Femur (tissue), 1 donor: ENCODE data around the gene SARNP.
"Not testable (repeated sequence)": the region's sequence is repeated elsewhere in the genome, so short reads cannot be mapped to it uniquely, and the experiment has no call there.

ENCODE experiments used
- DNase-seq: peaks from one replicate; pipeline ENCODE4 v3.0.0-alpha.2; 2017

The SARNP gene

DNA sequence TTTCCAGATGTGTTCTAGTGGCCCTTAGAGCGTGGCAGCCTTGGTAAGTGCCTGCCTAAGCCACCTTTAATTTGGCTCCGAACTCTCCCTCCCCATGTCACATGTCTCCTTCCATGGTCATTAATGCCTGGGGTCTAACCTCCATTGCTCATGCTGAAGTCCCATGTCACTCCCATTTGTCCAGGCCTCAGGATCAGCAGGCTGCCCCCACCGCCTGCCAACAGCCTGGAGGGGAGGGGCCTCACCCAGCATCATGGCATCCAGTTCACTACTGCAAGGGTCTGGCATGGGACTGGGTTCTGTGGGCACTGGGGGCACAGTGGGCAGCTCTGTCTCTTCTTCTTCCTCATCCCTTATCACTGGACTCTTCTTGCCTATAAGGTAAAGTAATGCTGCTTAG lies 20.8 kb upstream of the SARNP start:
- DNase-seq = no peak

DNA sequence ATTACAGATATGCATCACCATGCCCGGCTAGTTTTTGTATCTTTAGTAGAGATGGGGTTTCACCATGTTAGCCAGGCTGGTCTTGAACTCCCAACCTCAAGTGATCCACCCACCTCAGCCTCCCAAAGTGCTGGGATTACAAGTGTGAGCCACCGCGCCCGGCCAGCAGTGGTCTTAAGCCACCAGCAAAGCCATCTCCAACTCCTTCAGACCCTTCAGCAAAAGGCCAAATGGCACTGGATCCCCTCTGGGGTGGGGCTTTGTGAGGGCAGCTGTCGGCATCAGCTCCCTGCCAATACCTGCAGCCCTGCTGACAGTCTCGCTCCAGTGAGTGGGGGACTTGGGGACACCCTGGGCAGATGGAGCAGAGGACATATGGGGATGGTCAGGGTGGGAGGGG lies 16.9 kb upstream of the SARNP start:
- not testable (repeated sequence) for DNase-seq

DNA sequence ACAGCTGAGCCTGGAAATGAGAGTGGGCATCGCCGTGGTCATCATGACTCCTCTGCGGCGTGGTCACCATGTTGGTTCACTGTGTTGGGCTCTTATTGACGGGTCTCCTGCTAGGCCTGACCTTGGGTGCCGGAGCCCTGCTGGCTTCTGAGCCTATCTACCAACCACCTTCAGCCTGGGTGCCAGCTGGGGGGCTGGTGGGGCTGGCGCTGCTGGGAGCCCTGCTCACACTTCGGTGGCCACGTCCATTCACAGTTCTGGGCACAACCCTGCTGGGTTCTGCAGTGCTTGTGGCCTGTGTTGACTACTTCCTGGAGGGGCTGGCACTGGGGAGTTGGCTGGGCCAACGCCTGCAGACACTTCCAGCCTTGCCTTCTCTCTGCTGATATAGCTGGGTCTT lies 15.5 kb upstream of the SARNP start:
- no peak for DNase-seq

DNA sequence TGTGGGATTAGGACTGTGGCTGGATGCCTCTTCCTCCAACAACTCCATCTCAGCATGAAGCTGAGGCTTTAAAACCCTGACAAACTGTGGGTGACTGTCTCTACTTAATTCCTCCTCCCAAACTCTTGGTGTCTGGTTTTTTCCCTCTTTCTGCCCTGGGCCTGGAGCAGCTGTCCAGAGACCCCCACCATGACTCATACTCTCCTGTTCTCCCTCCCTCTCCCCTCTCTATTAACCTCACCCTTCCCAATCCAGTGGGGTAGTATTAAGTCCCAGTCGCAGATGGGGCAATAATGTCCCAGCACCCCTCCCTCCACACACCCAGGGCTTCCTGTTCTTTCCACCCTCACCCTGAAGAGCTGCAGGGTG lies 13.9 kb upstream of the SARNP start:
- peak; percentile 46 for DNase-seq

DNA sequence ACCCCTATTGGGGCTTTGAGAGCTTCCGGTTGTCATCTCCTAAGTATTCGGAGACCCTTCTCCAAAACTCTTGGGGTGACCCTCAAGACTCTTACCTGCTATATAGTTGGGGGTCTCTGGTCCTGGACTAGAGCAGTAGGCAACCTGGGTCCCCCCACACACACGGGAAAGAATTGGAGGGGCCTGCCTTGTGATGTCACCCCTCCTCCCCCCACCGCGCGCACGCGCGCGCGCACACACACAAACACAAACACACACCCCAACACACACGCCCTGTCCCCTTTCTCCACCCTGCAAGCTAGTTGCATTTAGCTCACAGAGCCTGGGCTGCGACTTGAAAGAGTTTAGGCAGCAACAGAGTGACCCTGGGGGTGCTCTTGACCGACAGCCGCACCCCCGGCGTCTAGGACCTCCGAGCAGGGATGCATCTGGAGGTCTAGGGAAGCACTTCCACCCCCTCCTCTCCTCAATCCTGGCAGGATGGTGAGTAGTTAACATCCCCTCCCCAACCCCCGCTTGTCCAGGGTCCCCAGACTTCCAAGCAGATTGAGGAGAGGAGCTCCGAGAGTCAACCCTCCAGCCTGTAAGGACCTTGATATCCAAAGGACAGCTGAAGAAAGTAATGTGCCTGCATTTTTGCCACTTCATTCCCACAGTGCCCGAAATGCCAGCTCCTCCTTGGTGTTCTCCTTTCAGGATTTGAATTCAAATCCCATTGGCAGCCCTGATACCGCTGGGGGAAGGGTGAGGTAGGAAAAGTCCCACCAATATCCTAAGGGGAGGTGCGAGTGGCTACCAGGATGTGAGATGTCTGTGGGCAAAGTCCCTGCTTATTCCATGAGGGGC lies 13.3 kb upstream of the SARNP start:
- DNase-seq = peak; percentile 92

DNA sequence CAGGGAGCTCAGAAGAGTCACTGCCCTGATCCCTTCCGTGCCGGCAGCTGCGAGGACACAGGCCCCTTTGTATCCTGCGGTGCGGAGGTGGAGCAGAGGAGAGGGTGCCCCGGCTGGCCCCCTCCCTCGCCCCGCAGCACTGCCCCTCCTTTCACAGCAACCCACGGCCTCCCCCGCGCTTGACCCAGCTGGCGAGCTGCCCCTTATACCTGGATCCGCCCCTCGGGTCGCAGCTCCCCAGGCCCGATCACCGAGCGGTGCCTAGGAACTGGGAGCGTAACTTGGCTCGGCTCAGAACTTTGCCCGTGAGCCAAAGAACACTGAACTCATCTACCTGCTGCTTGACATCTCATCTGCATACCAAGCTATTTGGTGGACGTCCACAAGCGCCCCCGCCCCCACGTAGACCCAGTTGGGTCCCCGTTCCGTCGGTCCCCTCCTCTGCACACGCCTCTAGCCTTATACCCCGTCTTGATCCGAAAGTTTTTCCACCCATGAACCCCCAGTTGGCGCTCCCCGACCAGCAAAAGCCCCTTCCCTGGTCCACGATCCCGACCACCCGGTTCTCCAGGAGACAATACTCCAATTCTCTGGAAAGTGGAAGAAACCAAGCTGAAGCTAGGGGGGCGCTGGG lies 12.6 kb upstream of the SARNP start:
- DNase-seq = peak; percentile 81

DNA sequence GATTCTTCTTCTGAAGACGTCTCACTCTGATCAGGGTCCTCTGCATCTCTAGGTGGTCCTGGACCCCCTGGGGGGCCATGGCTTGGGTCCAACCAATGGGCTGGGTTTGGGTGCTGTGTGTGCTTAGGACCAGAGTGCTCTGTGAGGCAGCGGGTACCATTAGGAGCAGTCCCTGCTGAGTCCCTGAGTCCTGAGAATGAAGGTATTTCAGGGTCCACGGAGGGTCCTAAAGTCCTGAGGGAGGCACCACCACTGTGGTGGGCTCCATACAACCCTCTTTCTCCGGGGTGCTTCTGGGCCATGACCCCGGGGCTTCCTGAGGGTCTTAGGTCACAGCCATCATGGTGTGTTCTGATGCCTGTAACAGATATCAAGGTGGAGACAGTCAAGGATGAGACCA lies 10.8 kb upstream of the SARNP start:
- DNase-seq = no peak

DNA sequence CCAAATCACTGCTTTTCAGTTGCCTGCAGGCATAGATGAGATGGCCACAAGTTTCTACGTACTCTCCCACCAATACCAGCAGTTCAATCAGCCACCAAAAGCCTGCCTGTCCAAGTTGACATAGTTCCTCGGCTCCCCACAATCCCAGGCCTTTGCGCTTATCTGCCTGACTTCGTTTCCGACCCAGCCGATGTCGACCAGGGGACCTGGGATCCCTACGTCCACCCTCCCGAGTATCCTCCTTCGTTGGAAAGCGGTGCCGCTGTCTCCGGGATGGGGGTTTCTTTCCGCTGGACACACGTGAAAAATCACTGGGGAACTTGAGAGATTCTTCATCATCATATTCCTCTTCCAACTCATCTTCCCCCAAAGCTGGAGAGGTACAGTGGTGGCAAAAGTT lies 10.3 kb upstream of the SARNP start:
- no peak for DNase-seq

DNA sequence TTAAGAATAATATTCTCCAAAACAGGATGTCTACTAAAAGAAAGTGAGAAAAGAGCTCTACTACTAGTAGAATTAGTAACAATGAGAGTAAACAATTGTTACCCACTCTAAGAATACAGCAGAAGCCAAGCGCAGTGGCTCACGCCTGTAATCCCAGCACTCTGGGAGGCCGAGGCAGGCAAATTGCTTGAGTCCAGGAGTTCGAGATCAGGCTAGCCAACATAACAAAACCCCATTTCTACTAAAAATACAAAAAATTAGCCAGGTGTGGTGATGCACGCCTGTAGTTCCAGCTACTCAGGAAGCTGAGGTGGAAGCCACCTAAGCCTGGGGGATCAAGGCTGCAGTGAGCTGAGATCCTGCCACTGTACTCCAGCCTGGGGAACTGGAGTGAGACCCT lies 7.2 kb upstream of the SARNP start:
- no peak for DNase-seq

DNA sequence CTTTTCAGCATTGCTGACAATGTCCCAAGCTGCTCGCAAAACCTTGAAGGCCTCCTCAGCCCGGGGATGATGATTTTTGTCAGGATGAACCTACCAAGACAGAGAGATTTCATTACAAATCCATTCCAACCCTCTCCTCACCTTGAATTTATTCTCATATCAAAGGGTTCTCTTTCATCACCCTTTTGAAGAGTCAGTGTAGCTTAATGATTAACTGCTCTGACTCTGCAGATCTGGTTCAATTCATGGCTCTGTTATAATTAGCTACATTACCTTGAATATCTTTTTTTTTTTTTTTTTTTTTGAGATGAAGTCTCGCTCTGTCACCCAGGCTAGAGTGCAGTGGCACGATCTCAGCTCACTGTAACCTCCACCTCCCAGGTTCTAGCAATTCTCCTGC lies 5.9 kb upstream of the SARNP start:
- no peak for DNase-seq

DNA sequence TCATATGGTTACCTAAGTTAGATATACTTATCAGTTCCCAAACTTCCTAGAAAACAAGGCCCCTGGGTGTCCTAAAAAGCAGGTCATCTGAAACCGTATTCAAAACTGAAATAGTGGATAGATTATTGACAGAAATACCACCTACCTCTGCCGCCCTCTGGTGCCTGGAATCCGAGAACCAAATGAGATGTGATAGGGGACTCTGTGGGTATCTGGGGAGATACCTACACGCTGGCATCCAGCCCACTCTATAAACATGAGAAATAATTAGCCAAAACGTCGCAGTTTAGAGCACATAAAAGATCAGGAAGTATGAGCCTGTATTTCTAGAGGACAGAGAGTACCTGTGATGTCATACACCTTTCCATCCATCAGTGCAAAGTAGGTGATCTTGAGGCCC lies 4.7 kb upstream of the SARNP start:
- no peak for DNase-seq

DNA sequence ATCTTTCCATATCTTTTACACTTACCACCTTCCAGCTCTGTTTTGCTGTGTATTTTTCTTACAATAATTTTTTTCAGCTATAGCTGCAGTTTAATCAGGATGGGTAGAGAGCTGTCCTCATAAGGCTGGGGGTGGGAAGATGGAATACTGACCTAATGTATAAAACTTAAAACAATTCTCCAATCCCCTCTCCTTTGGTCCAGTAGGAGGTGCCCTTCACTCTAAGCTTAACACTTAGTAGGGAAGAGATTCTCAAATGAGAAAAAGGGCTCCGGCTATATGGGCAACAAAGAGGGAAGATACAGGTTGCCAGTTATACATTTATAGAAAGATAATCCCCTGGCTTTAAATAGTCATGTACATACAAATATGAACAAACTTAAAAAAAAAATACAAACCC lies 3.2 kb upstream of the SARNP start:
- no peak for DNase-seq

DNA sequence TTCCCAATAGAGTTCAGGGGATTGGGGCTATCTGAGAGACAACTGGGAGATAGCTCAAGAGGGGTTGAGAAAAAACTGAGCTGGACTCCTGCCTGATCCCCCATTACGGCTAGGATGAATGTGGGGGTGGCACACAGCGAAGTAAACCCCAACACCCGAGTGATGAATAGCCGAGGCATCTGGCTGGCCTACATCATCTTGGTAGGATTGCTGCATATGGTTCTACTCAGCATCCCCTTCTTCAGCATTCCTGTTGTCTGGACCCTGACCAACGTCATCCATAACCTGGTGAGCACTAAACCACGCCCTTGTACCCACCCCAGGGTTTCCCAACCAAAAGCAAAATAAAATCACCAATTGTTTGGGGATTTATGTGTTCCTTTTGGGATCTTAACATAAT lies 1.4 kb upstream of the SARNP start:
- no peak for DNase-seq

DNA sequence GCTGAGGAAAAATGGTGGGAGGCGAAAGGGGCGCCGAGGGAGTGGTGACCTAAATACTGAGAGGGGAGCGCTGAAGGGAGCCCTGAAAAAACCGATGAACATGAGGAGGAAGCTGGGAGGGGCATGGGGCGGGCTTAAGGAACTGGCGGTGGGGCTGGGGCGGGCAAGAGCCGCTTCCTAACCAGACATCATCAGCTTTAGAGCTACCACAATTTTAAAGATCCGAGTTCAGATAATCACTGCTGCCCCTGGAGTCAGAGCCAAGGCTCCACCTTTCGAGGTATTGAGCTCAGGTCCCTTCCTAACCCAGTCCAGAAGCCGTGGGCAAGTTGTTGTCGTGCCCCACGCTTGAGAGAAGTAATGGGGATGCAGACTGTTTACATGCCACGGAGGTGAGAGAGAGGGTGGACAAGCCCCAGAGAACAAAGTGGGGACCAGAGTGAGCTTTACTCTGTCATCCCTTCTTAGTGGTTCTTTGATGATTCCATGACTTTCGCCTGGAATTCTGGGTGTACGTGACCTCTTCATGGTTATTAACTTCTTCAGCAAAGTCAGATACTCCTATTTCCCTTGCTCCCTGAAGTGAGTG lies 710 bp upstream of the SARNP start:
- DNase-seq = no peak

DNA sequence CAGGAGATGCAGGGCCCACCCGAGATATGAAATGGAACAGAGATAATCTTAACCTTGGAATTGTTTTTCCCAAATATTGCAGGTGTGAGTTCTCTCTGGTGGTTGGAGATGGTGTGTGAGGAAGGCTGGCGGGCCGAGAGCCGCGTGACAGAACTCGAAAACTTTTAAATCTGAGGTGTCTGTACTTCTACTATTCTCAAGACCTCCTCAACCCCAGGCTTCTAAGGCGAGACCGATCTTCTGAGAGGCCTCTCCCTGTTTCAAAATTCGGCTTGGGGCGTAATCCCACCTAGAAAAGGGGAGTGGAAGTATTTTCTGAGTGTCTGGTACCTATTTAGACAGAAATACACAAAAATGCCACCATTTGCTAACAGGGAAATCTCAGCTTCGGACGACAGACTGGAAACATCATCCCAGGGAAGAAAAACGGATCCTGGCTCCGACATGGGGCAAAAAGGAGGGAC lies 611 bp downstream of the SARNP start:
- DNase-seq = no peak

DNA sequence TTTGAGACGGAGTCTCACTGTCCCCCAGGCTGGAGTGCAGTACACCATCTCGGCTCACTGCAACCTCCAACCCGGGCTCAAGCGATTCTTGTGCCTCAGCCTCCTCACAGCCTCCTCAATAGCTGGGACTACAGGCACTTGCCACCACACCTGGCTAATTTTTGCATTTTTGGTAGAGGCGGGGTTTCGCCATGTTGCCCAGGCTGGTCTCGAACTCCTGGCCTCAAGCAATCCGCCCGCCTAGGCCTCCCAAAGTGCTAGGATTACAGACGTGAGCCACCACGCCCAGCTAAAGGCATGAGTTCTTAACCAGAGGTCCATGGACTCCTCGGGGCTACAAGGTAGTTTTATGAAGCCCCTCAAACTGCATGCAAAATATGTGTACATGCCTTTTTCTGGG lies 2.1 kb downstream of the SARNP start:
- DNase-seq = no peak

DNA sequence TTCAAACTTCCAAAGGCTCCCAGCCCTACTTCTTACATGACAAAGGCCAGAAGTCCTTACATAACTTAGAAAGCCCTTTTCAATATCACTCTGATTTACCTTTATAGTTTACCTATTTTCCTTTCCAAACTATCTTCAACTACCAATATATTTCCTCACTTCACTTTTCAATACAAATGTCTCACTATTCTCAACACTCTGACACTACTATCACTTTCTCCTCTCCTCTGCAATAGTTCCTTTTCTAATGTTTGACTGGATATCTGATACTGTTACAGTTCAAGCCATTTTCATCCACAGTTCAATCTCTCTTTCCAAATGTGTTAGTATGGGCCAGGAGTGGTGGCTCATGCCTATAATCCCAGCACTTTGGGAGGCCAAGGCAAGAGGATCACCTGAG lies 3.3 kb downstream of the SARNP start:
- no peak for DNase-seq

DNA sequence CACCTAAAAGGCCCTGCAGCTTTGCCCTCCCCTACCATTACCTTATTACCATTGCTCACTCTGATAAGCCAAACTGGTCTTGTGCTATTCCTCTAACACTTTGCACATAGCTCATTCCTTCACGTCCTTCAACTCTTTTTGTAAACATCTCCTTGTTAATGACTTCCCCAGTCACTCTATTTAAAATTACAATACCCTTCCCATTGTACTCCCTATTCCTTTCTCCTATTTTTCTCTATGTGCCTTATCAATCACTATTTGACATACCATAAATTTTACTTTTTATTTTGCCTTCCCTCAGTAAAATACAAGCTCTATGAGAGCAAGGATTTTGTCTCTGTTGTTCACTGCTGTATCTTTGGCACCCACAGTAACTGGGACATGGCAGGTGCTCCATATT lies 5.4 kb downstream of the SARNP start:
- no peak for DNase-seq

DNA sequence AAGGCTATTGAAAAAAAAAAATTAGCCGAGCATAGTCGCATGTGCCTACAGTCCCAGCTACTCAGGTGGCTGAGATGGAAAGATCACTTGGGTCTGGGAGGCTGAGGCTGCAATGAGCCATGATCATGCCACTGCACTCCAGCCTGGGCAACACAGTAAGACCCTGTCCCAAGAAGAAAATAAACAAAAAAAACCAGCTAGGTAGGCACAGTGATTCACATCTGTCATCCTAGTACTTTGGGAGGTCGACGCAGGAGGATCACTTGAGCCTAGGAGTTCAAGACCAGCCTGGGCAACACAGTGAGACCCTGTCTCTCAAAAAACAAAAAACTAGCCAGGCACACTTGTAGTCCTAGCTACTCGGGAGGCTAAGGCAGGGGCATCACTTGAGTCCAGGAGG lies 8.2 kb downstream of the SARNP start:
- no peak for DNase-seq

DNA sequence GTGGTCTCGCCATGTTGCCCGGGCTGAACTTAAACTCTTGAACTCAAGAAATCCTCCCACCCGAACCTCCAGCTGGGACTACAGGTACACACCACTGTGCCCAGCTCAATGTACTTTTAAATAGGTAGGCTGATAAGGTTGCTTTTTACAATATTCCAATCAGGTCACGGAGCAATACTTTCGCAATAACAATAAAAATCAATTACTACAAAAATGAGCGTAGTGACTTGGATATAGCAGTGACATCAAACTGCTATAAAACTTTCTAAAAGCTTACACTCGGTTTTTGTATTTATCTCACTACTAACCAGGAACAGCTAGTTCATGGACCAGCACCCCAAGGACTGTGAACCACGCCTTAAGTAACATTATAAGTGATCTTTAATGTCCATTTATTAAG lies 10.5 kb downstream of the SARNP start:
- no peak for DNase-seq

DNA sequence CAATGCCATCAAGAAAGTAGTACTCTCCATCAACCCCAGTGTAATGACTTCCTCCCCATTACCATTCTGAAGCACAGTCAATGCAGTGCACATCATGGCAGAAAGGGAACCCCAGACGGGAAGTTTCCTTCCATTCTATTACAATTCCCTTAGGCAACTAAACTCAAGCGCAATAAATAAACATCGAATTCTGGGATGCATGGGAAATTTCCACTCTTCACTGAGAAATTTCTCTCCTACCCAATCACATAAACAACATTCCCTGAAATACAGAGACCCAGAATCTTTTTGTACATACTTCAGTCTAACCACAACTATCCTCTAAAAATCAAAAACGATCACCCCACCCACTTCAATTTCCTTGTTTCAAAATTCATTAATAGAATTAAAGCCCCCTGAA lies 20.0 kb downstream of the SARNP start:
- no peak for DNase-seq

DNA sequence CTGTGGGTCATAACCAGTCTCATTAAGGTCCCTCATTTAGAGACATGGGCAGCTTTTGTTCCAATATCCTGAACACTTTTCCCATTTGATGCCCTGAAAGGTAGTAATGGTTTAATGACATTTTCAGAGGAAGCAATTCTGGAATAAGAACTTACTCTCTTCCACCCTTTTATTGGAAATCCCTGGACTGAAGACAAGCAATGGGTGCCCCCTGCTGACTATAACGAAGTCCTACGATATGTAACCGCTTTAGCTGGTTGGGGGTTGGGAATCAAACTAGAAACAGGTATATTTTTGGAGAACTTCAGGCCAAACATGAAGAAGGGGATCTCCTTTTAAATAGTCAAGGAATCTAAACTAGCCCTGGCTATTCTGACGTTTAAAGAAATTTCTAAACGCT lies 20.5 kb downstream of the SARNP start:
- peak; percentile 31 for DNase-seq

DNA sequence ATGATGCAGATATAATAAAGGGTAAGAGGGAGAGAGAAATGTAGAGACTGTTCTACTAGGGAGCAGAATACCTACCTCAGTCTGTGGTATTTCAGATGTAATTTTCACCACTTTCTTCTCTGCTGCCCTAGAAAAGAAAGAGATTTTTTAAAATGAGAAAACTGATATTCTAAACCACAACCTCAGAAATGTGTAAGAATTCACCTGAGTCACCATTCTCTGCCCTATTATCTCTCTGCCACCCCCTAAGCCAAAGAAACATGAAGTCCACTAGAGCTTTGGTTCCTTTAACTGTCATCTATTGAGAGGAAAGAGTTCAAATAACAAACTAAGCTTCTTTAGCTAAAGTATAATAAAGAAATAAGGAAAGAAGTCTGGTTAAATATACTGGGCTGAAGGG lies 21.6 kb downstream of the SARNP start:
- no peak for DNase-seq

DNA sequence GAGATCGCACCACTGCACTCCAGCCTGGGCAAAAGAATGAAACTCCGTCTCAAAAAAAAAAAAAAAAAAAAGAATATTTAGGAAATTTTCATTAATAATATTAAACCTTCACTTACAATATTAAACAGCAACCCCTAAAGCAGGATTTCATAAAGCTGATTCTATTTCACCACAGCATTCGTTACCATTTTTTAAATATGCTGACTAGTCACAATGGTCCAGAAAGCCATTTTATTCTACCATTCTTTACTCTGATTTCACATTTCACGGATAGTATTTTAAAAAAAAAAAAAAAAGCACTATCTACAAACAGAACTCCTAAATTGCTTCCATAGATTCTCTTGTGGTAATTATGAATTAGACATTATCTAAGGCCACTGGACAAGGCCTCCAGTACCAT lies 27.6 kb downstream of the SARNP start:
- no peak for DNase-seq
